Left hindlimb (tissue), 1 donor: Measurements from ENCODE around the gene CGB1.
"Not testable (repeated sequence)": the region's sequence is repeated elsewhere in the genome, so short reads cannot be mapped to it uniquely, and the experiment has no call there.

Source experiments
- DNase-seq: peaks from one replicate; pipeline ENCODE4 v3.0.0-alpha.2; 2018

Gene CGB1

GRCh38 chr19:49036815-49037214 is at the start of gene CGB1:
Gene CGB1 (minus strand): TSS chr19:49036895. CDS start chr19:49036711, 184 bp downstream.
- DNase-seq: not testable (repeated sequence)

GRCh38 chr19:49086296-49086695 is 49.6 kb upstream of the CGB1 start:
- no peak for DNase-seq

- no peak for DNase-seq
Observed at GRCh38 chr19:49085868-49086232, 49.2 kb upstream of the CGB1 start.

- peak; percentile 99 for DNase-seq
Observed at GRCh38 chr19:49085020-49085867, 48.5 kb upstream of the CGB1 start, which contains the start of gene SNRNP70. Gene SNRNP70 (plus strand): TSS chr19:49085451. CDS start chr19:49086415, 964 bp downstream.

- no peak for DNase-seq
Observed at GRCh38 chr19:49084206-49085019, 47.7 kb upstream of the CGB1 start.

- no peak for DNase-seq
Observed at GRCh38 chr19:49081273-49081672, 44.6 kb upstream of the CGB1 start.

- DNase-seq: no peak
Observed at GRCh38 chr19:49080392-49080791, 43.7 kb upstream of the CGB1 start.

GRCh38 chr19:49074869-49075268 is 38.2 kb upstream of the CGB1 start:
- DNase-seq: not testable (repeated sequence)

- DNase-seq: no peak
Observed at GRCh38 chr19:49073514-49074378, 37.1 kb upstream of the CGB1 start.

- DNase-seq: no peak
Observed at GRCh38 chr19:49071860-49072547, 35.3 kb upstream of the CGB1 start.

GRCh38 chr19:49070416-49070815 is 33.7 kb upstream of the CGB1 start:
- DNase-seq: no peak

- no peak for DNase-seq
Observed at GRCh38 chr19:49069026-49069425, 32.3 kb upstream of the CGB1 start.

GRCh38 chr19:49067554-49067953 is 30.9 kb upstream of the CGB1 start:
- no peak for DNase-seq

GRCh38 chr19:49065905-49066512 is 29.3 kb upstream of the CGB1 start:
- no peak for DNase-seq

- peak; percentile 44 for DNase-seq
Observed at GRCh38 chr19:49064768-49065611, 28.3 kb upstream of the CGB1 start, which contains the start of gene NTF4. Gene NTF4 (minus strand): TSS chr19:49064818. CDS start chr19:49061997, 2,821 bp downstream.

GRCh38 chr19:49064029-49064629 is 27.4 kb upstream of the CGB1 start:
- DNase-seq: no peak

GRCh38 chr19:49061445-49061844 is 24.8 kb upstream of the CGB1 start:
- DNase-seq: no peak

GRCh38 chr19:49061000-49061399 is 24.3 kb upstream of the CGB1 start:
- DNase-seq: no peak

- no peak for DNase-seq
Observed at GRCh38 chr19:49059053-49059452, 22.4 kb upstream of the CGB1 start.

- DNase-seq: no peak
Observed at GRCh38 chr19:49058562-49058961, 21.9 kb upstream of the CGB1 start.
